GM23338 (cell line): ENCODE measurements around the gene CUX1. TPM values are rescaled to one million over a fixed set of nuclear protein-coding genes. Genes with fewer than 3 reads are reported as not detected.

ENCODE experiments used
- ATAC-seq: fragments of 200-7000 bp; cut with Tn5 transposase; 3 replicates; pipeline ENCODE4 v1.9.1; 2020
- DNase-seq: peaks from one replicate; pipeline ENCODE4 v3.0.0-alpha.2; 2015; ENCODE audit warnings: low spot score
- H2AFZ ChIP-seq: fragments of 200-600 bp; sonication (generic); 2 replicates; pipeline ENCODE4 v1.8.0; 2016; ENCODE audit warnings: antibody characterized with exemption, mild to moderate bottlenecking, moderate library complexity
- H3F3A ChIP-seq: fragments of 200-600 bp; sonication (generic); replicated peaks from 2 replicates; pipeline ENCODE4 v1.8.0; 2017; ENCODE audit warnings: antibody characterized with exemption, mixed run types, low read depth
- H3K27ac ChIP-seq: fragments of 200-600 bp; sonication (generic); 2 replicates; pipeline ENCODE4 v1.6.1; 2016; ENCODE audit warnings: low read depth
- H3K27me3 ChIP-seq: fragments of 200-600 bp; sonication (generic); 2 replicates; pipeline ENCODE4 v1.8.0; 2016; ENCODE audit warnings: mild to moderate bottlenecking, mixed run types, moderate library complexity; ENCODE audit not compliant: insufficient read depth
- H3K36me3 ChIP-seq: fragments of 200-600 bp; sonication (generic); 2 replicates; pipeline ENCODE4 v1.8.0; 2016; ENCODE audit warnings: mild to moderate bottlenecking; ENCODE audit not compliant: insufficient read depth
- H3K4me1 ChIP-seq: fragments of 200-600 bp; sonication (generic); 2 replicates; pipeline ENCODE4 v1.8.0; 2016; ENCODE audit warnings: mild to moderate bottlenecking, moderate library complexity; ENCODE audit not compliant: insufficient read depth
- H3K4me2 ChIP-seq: fragments of 200-600 bp; sonication (generic); 2 replicates; pipeline ENCODE4 v1.7.1; 2017; ENCODE audit warnings: mixed run types
- H3K4me3 ChIP-seq: fragments of 200-600 bp; sonication (generic); 2 replicates; pipeline ENCODE4 v1.6.1; 2016; ENCODE audit warnings: mixed run types
- H3K79me2 ChIP-seq: fragments of 200-600 bp; sonication (generic); replicated peaks from 2 replicates; pipeline ENCODE4 v1.8.0; 2017; ENCODE audit warnings: mild to moderate bottlenecking; ENCODE audit not compliant: insufficient read depth
- H3K9me2 ChIP-seq: fragments of 200-600 bp; sonication (generic); 2 replicates; pipeline ENCODE4 v1.8.0; 2017; ENCODE audit not compliant: insufficient read depth
- H4K20me1 ChIP-seq: fragments of 200-600 bp; sonication (generic); replicated peaks from 2 replicates; pipeline ENCODE4 v1.8.0; 2017; ENCODE audit warnings: mild to moderate bottlenecking; ENCODE audit not compliant: insufficient read depth
- H3K27ac Mint-ChIP-seq: 2 replicates; pipeline ENCODE4 v1.8.0; 2020; ENCODE audit warnings: inconsistent platforms, mild to moderate bottlenecking, moderate library complexity, mixed read lengths
- H3K27me3 Mint-ChIP-seq: 3 replicates; pipeline ENCODE4 v1.8.0; 2022; ENCODE audit warnings: low read depth, mild to moderate bottlenecking, moderate library complexity, mixed read lengths, inconsistent platforms; ENCODE audit not compliant: insufficient read depth, poor library complexity
- H3K36me3 Mint-ChIP-seq: 3 replicates; pipeline ENCODE4 v1.8.0; 2021; ENCODE audit warnings: low read depth, mild to moderate bottlenecking, inconsistent platforms, moderate library complexity, mixed read lengths
- H3K4me1 Mint-ChIP-seq: 3 replicates; pipeline ENCODE4 v1.8.0; 2020; ENCODE audit warnings: mild to moderate bottlenecking, inconsistent platforms, mixed read lengths
- H3K4me3 Mint-ChIP-seq: 3 replicates; pipeline ENCODE4 v1.8.0; 2021; ENCODE audit warnings: moderate library complexity, mild to moderate bottlenecking, inconsistent platforms, mixed read lengths
- H3K9me3 Mint-ChIP-seq: 3 replicates; pipeline ENCODE4 v1.8.0; 2020; ENCODE audit warnings: moderate library complexity, mild to moderate bottlenecking, inconsistent platforms, mixed read lengths
- CTCF ChIP-seq, 2 experiments: fragments of 200-600 bp in 1 of 2; sonication (generic) in 1 of 2; conservative IDR thresholded peaks; 2 replicates each; pipeline versions ENCODE4 v1.5.1 to v1.6.1; 2016 to 2017; ENCODE audit warnings: antibody characterized with exemption in 2 of 2, low read depth in 2 of 2, mild to moderate bottlenecking in 2 of 2, moderate library complexity in 1 of 2
- EZH2phosphoT487 ChIP-seq: fragments of 200-600 bp; sonication (generic); IDR thresholded peaks from one replicate; pipeline ENCODE4 v1.8.1; 2018; ENCODE audit warnings: antibody characterized with exemption; ENCODE audit not compliant: unreplicated experiment
- JUNB ChIP-seq: IDR thresholded peaks from one replicate; pipeline ENCODE4 v1.6.1; 2016; ENCODE audit warnings: antibody characterized with exemption; ENCODE audit not compliant: unreplicated experiment
- NANOG ChIP-seq: IDR thresholded peaks from 2 replicates; pipeline ENCODE4 v1.6.1; 2016; ENCODE audit warnings: antibody characterized with exemption, borderline replicate concordance
- REST ChIP-seq: IDR thresholded peaks from one replicate; pipeline ENCODE4 v1.6.1; 2018; ENCODE audit warnings: antibody characterized with exemption; ENCODE audit not compliant: unreplicated experiment
- STAT1 ChIP-seq: IDR thresholded peaks from one replicate; pipeline ENCODE4 v1.6.1; 2016; ENCODE audit warnings: antibody characterized with exemption; ENCODE audit not compliant: unreplicated experiment
- ZNF114 ChIP-seq: fragments of 250-450 bp; sonication (Bioruptor Pico); IDR thresholded peaks from 2 replicates; pipeline ENCODE4 v1.5.0; 2020; ENCODE audit warnings: mild to moderate bottlenecking, moderate library complexity
- polyA plus RNA-seq: library from polyadenylated mRNA; unstranded; fragments of >200 nt; fragmentation: Nextera tagmentation; extraction: Ambion mirVana; gene quantifications from 2 replicates; pipeline ENCODE4 v1.2.1, GENCODE V29; 2016
- total RNA-seq: library from RNA; depleted of rRNA; stranded (reverse); fragments of >200 nt; shearing (Covaris generic); gene quantifications from 2 replicates; pipeline ENCODE4 v1.2.3, GENCODE V29; 2014
- TF ChIP-seq, protein P1 (sequence below): IDR thresholded peaks from 2 replicates; pipeline ENCODE4 v1.6.1; 2016; ENCODE audit warnings: antibody characterized with exemption
- TF ChIP-seq, protein P2 (sequence below): fragments of 250-450 bp; sonication (Bioruptor Pico); IDR thresholded peaks from 2 replicates; pipeline ENCODE4 v1.5.0; 2020; ENCODE audit warnings: mild to moderate bottlenecking, moderate library complexity

CUX1 gene
- total and polyA plus RNA-seq, 2 experiments from 2014 or later: 49.9 to 64.0 TPM

DNA sequence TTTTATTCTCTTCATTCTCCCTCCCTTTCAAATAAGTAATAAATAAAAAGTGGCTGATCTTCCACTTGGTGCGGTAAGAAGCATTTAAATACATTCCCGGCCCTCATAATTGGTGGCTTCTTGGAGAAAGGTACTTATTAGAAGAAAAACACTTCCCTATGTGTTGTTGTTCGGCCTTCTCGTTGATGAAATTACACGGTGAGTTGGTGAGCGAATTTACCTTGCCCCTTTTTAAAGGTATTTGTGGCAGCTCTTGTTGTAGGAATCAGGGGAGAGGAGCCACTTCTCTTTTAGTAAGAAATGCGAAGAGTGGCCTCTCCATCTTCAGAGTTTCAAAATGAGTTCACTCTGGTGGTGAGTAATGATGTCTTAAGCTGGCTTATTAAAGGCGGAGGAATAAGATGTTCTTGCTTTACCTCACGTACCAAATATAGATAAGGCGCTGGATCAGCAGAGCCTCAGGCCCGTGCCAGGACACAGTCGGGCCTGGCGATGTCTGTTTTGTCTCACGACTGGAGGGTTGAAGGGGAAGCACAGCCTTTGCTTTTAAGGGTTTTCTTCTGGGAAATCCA lies 135.9 kb downstream of the CUX1 start (continued):
- TF ChIP-seq, protein P1, sequence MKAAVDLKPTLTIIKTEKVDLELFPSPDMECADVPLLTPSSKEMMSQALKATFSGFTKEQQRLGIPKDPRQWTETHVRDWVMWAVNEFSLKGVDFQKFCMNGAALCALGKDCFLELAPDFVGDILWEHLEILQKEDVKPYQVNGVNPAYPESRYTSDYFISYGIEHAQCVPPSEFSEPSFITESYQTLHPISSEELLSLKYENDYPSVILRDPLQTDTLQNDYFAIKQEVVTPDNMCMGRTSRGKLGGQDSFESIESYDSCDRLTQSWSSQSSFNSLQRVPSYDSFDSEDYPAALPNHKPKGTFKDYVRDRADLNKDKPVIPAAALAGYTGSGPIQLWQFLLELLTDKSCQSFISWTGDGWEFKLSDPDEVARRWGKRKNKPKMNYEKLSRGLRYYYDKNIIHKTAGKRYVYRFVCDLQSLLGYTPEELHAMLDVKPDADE: no peak
- no peak for TF ChIP-seq CTCF (conservative IDR thresholded peaks at IDR 0.05; ENCODE audit: low read depth in 2 of 2)
- TF ChIP-seq NANOG: no peak

- Histone ChIP-seq H3K4me2 (no peak overlapping the region), H3K9me2 (no peaks in the 10 kb centered on the region), H3K79me2 (peaks cover 97% of the 10 kb centered on the region), H3K4me1 (peaks cover 27% of the 10 kb centered on the region), H4K20me1 (peaks cover 2% of the 10 kb centered on the region), H3K27me3 (no peaks in the 10 kb centered on the region), H2AFZ (no peak overlapping the region), H3F3A (no peaks in the 10 kb centered on the region; the same call in 1 of the 2 replicates), H3K4me3 (no peak overlapping the region), H3K36me3 (no peaks in the 10 kb centered on the region), H3K27ac (no peak overlapping the region)
- Mint-ChIP-seq H3K4me1 (peaks cover 40% of the 10 kb centered on the region), H3K27ac (peak overlapping the region; percentile 22; the same call in 1 of the 2 replicates), H3K36me3 (peaks cover 8% of the 10 kb centered on the region; the same call in 2 of the 3 replicates), H3K27me3 (peaks cover 7% of the 10 kb centered on the region), H3K9me3 (no peaks in the 10 kb centered on the region), H3K4me3 (no peak overlapping the region)
- ATAC-seq: no peak
- no peak for DNase-seq
- TF ChIP-seq JUNB (no peak), ZNF114 (CRISPR knock-in tag) (no peak), STAT1 (no peak), NANOG (no peak), REST (no peak), EZH2phosphoT487 (no peak)
- TF ChIP-seq, protein P1: no peak
- TF ChIP-seq, protein P2, sequence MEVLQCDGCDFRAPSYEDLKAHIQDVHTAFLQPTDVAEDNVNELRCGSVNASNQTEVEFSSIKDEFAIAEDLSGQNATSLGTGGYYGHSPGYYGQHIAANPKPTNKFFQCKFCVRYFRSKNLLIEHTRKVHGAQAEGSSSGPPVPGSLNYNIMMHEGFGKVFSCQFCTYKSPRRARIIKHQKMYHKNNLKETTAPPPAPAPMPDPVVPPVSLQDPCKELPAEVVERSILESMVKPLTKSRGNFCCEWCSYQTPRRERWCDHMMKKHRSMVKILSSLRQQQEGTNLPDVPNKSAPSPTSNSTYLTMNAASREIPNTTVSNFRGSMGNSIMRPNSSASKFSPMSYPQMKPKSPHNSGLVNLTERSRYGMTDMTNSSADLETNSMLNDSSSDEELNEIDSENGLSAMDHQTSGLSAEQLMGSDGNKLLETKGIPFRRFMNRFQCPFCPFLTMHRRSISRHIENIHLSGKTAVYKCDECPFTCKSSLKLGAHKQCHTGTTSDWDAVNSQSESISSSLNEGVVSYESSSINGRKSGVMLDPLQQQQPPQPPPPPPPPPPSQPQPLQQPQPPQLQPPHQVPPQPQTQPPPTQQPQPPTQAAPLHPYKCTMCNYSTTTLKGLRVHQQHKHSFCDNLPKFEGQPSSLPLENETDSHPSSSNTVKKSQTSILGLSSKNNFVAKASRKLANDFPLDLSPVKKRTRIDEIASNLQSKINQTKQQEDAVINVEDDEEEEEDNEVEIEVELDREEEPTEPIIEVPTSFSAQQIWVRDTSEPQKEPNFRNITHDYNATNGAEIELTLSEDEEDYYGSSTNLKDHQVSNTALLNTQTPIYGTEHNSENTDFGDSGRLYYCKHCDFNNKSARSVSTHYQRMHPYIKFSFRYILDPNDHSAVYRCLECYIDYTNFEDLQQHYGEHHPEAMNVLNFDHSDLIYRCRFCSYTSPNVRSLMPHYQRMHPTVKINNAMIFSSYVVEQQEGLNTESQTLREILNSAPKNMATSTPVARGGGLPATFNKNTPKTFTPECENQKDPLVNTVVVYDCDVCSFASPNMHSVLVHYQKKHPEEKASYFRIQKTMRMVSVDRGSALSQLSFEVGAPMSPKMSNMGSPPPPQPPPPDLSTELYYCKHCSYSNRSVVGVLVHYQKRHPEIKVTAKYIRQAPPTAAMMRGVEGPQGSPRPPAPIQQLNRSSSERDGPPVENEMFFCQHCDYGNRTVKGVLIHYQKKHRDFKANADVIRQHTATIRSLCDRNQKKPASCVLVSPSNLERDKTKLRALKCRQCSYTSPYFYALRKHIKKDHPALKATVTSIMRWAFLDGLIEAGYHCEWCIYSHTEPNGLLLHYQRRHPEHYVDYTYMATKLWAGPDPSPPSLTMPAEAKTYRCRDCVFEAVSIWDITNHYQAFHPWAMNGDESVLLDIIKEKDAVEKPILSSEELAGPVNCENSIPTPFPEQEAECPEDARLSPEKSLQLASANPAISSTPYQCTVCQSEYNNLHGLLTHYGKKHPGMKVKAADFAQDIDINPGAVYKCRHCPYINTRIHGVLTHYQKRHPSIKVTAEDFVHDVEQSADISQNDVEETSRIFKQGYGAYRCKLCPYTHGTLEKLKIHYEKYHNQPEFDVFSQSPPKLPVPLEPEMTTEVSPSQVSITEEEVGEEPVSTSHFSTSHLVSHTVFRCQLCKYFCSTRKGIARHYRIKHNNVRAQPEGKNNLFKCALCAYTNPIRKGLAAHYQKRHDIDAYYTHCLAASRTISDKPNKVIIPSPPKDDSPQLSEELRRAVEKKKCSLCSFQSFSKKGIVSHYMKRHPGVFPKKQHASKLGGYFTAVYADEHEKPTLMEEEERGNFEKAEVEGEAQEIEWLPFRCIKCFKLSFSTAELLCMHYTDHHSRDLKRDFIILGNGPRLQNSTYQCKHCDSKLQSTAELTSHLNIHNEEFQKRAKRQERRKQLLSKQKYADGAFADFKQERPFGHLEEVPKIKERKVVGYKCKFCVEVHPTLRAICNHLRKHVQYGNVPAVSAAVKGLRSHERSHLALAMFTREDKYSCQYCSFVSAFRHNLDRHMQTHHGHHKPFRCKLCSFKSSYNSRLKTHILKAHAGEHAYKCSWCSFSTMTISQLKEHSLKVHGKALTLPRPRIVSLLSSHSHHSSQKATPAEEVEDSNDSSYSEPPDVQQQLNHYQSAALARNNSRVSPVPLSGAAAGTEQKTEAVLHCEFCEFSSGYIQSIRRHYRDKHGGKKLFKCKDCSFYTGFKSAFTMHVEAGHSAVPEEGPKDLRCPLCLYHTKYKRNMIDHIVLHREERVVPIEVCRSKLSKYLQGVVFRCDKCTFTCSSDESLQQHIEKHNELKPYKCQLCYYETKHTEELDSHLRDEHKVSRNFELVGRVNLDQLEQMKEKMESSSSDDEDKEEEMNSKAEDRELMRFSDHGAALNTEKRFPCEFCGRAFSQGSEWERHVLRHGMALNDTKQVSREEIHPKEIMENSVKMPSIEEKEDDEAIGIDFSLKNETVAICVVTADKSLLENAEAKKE (CRISPR knock-in tag): no peak
Observed at GRCh38 chr7:101954499-101954898, 137.1 kb downstream of the CUX1 start.
